Psoas muscle (tissue), 8 donors: ENCODE measurements around the gene KCNK3. TPM values are rescaled to one million over a fixed set of nuclear protein-coding genes. Genes with fewer than 3 reads are reported as not detected.
A peak's percentile ranks its signal among the peaks of the same experiment; 100 is the strongest.

ENCODE experiments used
- ATAC-seq, 4 donors: fragments of 200-7000 bp; cut with Tn5 transposase; one replicate each; pipeline ENCODE4 v1.9.1; 2020; ENCODE audit warnings: moderate library complexity in 3 of 4, mild to moderate bottlenecking in 2 of 4
- DNase-seq, 2 donors: peaks; one replicate each; pipeline ENCODE4 v3.0.0-alpha.2; 2020
- H3K27ac ChIP-seq: fragments of 200-600 bp; one replicate; pipeline ENCODE4 v1.8.0; 2022
- H3K27me3 ChIP-seq, 3 donors: fragments of 200-600 bp in 1 of 3; one replicate each; pipeline versions ENCODE4 v1.6.1 to v1.8.0; 2013 to 2022; ENCODE audit warnings: low read length in 2 of 3, mild to moderate bottlenecking in 2 of 3, moderate library complexity in 1 of 3; ENCODE audit not compliant: insufficient read depth in 3 of 3
- H3K36me3 ChIP-seq, 2 donors: fragments of 200-600 bp in 1 of 2; one replicate each; pipeline versions ENCODE4 v1.6.1 to v1.8.0; 2013 to 2022; ENCODE audit warnings: low read depth in 1 of 2, mild to moderate bottlenecking in 1 of 2, moderate library complexity in 1 of 2; ENCODE audit not compliant: insufficient read depth in 1 of 2
- H3K4me1 ChIP-seq: fragments of 200-600 bp; one replicate; pipeline ENCODE4 v1.8.0; 2022
- H3K4me3 ChIP-seq: fragments of 200-600 bp; one replicate; pipeline ENCODE4 v1.8.0; 2022; ENCODE audit warnings: mild to moderate bottlenecking
- H3K9me3 ChIP-seq: fragments of 200-600 bp; one replicate; pipeline ENCODE4 v1.8.0; 2022
- CTCF ChIP-seq: fragments of 200-600 bp; IDR thresholded peaks from one replicate; pipeline ENCODE4 v1.8.0; 2022; ENCODE audit warnings: antibody characterized with exemption
- WGBS, 3 donors: extraction: QIAGEN DNeasy Blood & Tissue Kit; methylation state at CpG; one replicate each; pipeline versions ENCODE4 v1.1.6 to v1.1.7; 2013; 5-methylcytosine and 5-hydroxymethylcytosine counted together
- intact Hi-C, 2 donors: fragments of 100-400 bp; cut with DNase I; formaldehyde crosslinking; loops; one replicate each; pipeline versions ENCODE4 v1.11.0 to v1.14.2; 2022
- long read RNA-seq, 2 donors: library from polyadenylated mRNA; unstranded; transcript quantifications; one replicate each; pipeline ENCODE4 v2.0.0, GENCODE V29; 2021
- polyA plus RNA-seq, 3 donors: library from polyadenylated mRNA; stranded (reverse); fragments of 200-250 nt; gene quantifications; one replicate each; pipeline ENCODE4 v1.2.3, GENCODE V29; 2013
- total RNA-seq, 4 donors: library from RNA; stranded (reverse); fragmentation: NEBNext Ultra II Directional in 2 of 4; extraction: Animal tissue kit (Norgen Biotek cat#: 25700) in 2 of 4; gene quantifications; one replicate each; pipeline versions ENCODE4 v1.2.1 to v1.2.4, GENCODE V29; 2021 to 2023
- donor health status: healthy with polysubstance abuse.
- donor health status: DM: no; HTN: no; CAD: no; lungs with moderate emphysema.
- donor health status: Bipolar disorder and iron deficiency.
- donor health status: healthy.
- donor health status: DM: yes; HTN: yes; CAD: no.
- donor health status: DM: no; HTN: no; CAD: no.
- donor health status: DM: no; HTN: no; CAD: no.
- donor health status: DM: yes; HTN: yes; CAD: no.

Gene KCNK3
- total RNA-seq (1 to 10 TPM in 1 of 4 donors, under 1 TPM in 3; 0.06 to 1.3 (median 0.13) TPM), polyA plus RNA-seq (1 to 10 TPM in 1 of 3 donors, under 1 TPM in 2; 0.13 to 2.3 (median 0.70) TPM)
- long read RNA-seq, donor 1 = 0 reads
- long read RNA-seq, donor 2, full-length matches to known transcripts = 1 of 4 reads
- long read RNA-seq, donor 2, partial matches to known transcripts = 0 of 4 reads
- long read RNA-seq, donor 2, other reads (novel, unspliced or antisense) = 3 of 4 reads

- Histone ChIP-seq H3K27me3 (peaks cover 0 to 66% (median 30%) of the 10 kb centered on the region in 3 donors), H3K4me3 (peak within 1 kb of the TSS; percentile 43), H3K9me3 (no peaks in the 10 kb centered on the region), H3K4me1 (no peaks in the 10 kb centered on the region), H3K36me3 (no peaks in the 10 kb centered on the region), H3K27ac (no peak within 1 kb of the TSS)
- intact Hi-C loops = no loop called here
- no peak for TF ChIP-seq CTCF
- ATAC-seq (peak; percentile 70 to 90 (median 81)), DNase-seq (peak; percentile 48 to 63)
- 2% methylated on average over 33 to 63 of the region's 64 CpGs for WGBS, 3 donors
Observed at GRCh38 chr2:26692279-26692896, at the start of gene KCNK3. Gene KCNK3 (plus strand): TSS chr2:26692722. CDS start chr2:26692876, 154 bp downstream.

DNA sequence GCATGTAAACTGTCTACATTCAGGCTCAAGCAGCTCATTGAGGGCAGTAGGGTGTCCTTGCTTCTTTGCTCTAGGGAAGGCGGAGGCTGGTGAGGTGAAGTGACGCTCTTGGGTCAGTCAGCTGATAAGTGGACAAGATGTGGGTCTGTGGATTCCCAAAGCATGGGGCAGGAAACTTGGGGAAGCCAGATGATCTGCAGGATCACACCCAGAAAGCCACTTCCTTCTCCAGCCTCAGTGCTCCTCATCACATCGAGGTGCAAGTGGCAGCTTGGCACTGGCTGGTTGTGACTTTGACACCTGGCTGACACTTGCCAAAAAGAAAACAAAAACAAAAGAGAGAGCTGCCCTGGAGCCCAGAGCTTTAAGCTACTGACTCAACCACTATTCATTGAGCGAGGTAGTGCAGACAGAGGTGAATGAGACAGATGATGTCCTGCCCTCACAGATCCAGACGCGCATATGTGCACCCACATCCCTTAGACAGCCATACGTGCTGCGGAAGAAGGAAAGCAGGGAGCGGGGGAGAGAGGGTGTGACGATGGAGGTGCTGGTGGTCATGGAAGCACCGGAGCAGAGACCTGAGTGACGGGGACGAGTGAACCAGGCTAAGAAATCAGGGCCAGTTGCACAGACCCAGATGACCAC lies 48.2 kb upstream of the KCNK3 start:
- Histone ChIP-seq H3K9me3 (no peaks in the 10 kb centered on the region), H3K27ac (no peak overlapping the region), H3K4me1 (no peaks in the 10 kb centered on the region), H3K4me3 (no peak overlapping the region), H3K27me3 (peaks cover 0 to 59% (median 2%) of the 10 kb centered on the region in 3 donors), H3K36me3 (no peaks in the 10 kb centered on the region)
- ATAC-seq = no peak
- 70 to 77% (median 75%) methylated on average over 13 of the region's 13 CpGs for WGBS, 3 donors
- intact Hi-C loops = no loop called here
- no peak for DNase-seq
- no peak for TF ChIP-seq CTCF

DNA sequence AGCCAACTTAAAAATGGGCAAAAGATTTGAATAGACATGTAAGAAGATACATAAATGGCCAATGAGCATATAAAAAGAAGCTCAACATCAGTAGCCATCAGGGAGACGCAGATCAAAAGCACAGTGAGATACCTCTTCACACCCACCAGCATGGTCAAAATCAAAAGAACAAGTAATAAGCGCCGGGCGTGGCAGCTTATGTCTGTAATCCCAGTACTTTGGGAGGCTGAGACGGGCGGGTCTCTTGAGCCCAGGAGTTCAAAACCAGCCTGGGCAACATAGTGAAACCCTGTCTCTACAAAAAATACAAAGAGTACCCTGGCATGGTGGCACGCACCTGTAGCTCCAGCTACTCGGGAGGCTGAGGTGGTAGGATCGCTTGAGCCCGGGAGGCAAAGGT lies 46.8 kb upstream of the KCNK3 start:
- ATAC-seq = no peak
- Histone ChIP-seq H3K36me3 (no peaks in the 10 kb centered on the region), H3K4me3 (no peak overlapping the region), H3K27me3 (peaks cover 0 to 57% (median 0%) of the 10 kb centered on the region in 3 donors), H3K4me1 (no peaks in the 10 kb centered on the region), H3K9me3 (no peaks in the 10 kb centered on the region), H3K27ac (no peak overlapping the region)
- DNase-seq = no peak
- WGBS, 3 donors = 79 to 86% (median 79%) methylated on average over 10 of the region's 10 CpGs
- intact Hi-C loops = no loop called here
- no peak for TF ChIP-seq CTCF

- no peak for DNase-seq
- Histone ChIP-seq H3K9me3 (no peaks in the 10 kb centered on the region), H3K4me3 (no peak overlapping the region), H3K27ac (no peak overlapping the region), H3K36me3 (no peaks in the 10 kb centered on the region), H3K4me1 (no peaks in the 10 kb centered on the region), H3K27me3 (peaks cover 0 to 50% (median 0%) of the 10 kb centered on the region in 3 donors)
- TF ChIP-seq CTCF = no peak
- intact Hi-C loops = no loop called here
- ATAC-seq = no peak
- WGBS, 3 donors = 73 to 83% (median 74%) methylated on average over 6 of the region's 6 CpGs
Observed at GRCh38 chr2:26646986-26647672, 45.4 kb upstream of the KCNK3 start.
